ENCODE data around the gene GPSM1. TPM values are rescaled to one million over a fixed set of nuclear protein-coding genes. Genes with fewer than 3 reads are reported as not detected.

Gene GPSM1
- total and polyA plus RNA-seq, 9 of the 15 experiments (the other 6 are each of a cell fraction or from before 2014, with no cell fraction given) = 0.04 to 14.2 (median 3.1) TPM

GRCh38 chr9:136400038-136400834 lies 72.9 kb downstream of the GPSM1 start, which contains the start of gene SNAPC4 (continued):
- TF ChIP-seq ZNF584 (CRISPR knock-in tag; IDR thresholded peaks at IDR 0.05; ENCODE audit: low read depth) (no peak), ZNF766 (CRISPR knock-in tag; conservative IDR thresholded peaks at IDR 0.05) (peak; percentile 39; the same call in 1 of the 2 replicates), MIER1 (IDR thresholded peaks at IDR 0.05; ENCODE audit: low read depth) (no peak), SMAD4 (CRISPR knock-in tag; conservative IDR thresholded peaks at IDR 0.05) (0 out of 2 replicates have a peak, but pooled peaks have one; percentile 32), RBM17 (IDR thresholded peaks at IDR 0.05; ENCODE audit: borderline replicate concordance, low read depth, low read length) (no peak), GTF2A2 (tag; IDR thresholded peaks at IDR 0.05) (no peak), ZNF77 (CRISPR knock-in tag; IDR thresholded peaks at IDR 0.05) (no peak), BCLAF1 (IDR thresholded peaks at IDR 0.05; ENCODE audit: borderline replicate concordance in 1 of 2, control insufficient read depth in 1 of 2, low read depth in 2 of 2, low read length in 1 of 2) (no peak; a peak in 1 of 4 replicates), MXI1 (IDR thresholded peaks at IDR 0.05; ENCODE audit: low read depth, low read length) (peak; percentile 51; the same call in 1 of the 2 replicates), ZFP36 (IDR thresholded peaks at IDR 0.05; ENCODE audit: low read depth, low read length, partially characterized antibody) (no peak), ZNF274 (IDR thresholded peaks at IDR 0.05; ENCODE audit: borderline replicate concordance, low read depth, low read length) (no peak), KDM5B (IDR thresholded peaks at IDR 0.05; ENCODE audit: insufficient replicate concordance, low read depth, low read length) (peak; percentile 83), TCF15 (CRISPR knock-in tag; IDR thresholded peaks at IDR 0.05) (no peak), CCAR2 (IDR thresholded peaks at IDR 0.05; ENCODE audit: low read depth, low read length) (no peak), ZNF354B (CRISPR knock-in tag; IDR thresholded peaks at IDR 0.05) (no peak), SIX5 (IDR thresholded peaks at IDR 0.05; ENCODE audit: borderline replicate concordance in 1 of 2, insufficient read depth in 1 of 2, low read depth in 1 of 2, low read length in 2 of 2) (no peak), CHCHD3 (CRISPR knock-in tag; IDR thresholded peaks at IDR 0.05) (no peak), TEAD1 (CRISPR knock-in tag; IDR thresholded peaks at IDR 0.05) (0 out of 4 replicates have a peak, but pooled peaks of 1 of the 2 experiments have one; percentile 12)
- TF ChIP-seq, protein P1, sequence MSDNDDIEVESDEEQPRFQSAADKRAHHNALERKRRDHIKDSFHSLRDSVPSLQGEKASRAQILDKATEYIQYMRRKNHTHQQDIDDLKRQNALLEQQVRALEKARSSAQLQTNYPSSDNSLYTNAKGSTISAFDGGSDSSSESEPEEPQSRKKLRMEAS (CRISPR knock-in tag; IDR thresholded peaks at IDR 0.05) = no peak
- TF ChIP-seq, protein P2, sequence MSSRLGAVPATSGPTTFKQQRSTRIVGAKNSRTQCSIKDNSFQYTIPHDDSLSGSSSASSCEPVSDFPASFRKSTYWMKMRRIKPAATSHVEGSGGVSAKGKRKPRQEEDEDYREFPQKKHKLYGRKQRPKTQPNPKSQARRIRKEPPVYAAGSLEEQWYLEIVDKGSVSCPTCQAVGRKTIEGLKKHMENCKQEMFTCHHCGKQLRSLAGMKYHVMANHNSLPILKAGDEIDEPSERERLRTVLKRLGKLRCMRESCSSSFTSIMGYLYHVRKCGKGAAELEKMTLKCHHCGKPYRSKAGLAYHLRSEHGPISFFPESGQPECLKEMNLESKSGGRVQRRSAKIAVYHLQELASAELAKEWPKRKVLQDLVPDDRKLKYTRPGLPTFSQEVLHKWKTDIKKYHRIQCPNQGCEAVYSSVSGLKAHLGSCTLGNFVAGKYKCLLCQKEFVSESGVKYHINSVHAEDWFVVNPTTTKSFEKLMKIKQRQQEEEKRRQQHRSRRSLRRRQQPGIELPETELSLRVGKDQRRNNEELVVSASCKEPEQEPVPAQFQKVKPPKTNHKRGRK (tag; IDR thresholded peaks at IDR 0.05) = no peak
- TF ChIP-seq, protein P3, sequence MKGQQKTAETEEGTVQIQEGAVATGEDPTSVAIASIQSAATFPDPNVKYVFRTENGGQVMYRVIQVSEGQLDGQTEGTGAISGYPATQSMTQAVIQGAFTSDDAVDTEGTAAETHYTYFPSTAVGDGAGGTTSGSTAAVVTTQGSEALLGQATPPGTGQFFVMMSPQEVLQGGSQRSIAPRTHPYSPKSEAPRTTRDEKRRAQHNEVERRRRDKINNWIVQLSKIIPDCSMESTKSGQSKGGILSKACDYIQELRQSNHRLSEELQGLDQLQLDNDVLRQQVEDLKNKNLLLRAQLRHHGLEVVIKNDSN (CRISPR knock-in tag; IDR thresholded peaks at IDR 0.05) = 0 out of 2 replicates have a peak, but pooled peaks have one; percentile 22

Measured in K562 (cell line).